IMR-90 (cell line): ENCODE data around the gene ZNF436. TPM values are rescaled to one million over a fixed set of nuclear protein-coding genes. Genes with fewer than 3 reads are reported as not detected.

Experiments
- ATAC-seq: fragments of 200-7000 bp; cut with Tn5 transposase; 2 replicates; pipeline ENCODE4 v1.9.1; 2020; ENCODE audit warnings: low read depth, mild to moderate bottlenecking, moderate library complexity
- BruUV-seq: library from RNA; stranded (reverse); fragments of 400-500 nt; replicated peaks from 2 replicates; lab custom pipeline; 2021; lab: Mats Ljungman, UMichigan
- CTCF ChIA-PET: fragments of 300-600 bp; formaldehyde crosslinking; extraction: SDS; loops from one replicate; lab custom pipeline; 2021; ENCODE audit warnings: antibody characterized with exemption; lab: Yijun Ruan, JAX
- POLR2A ChIA-PET: fragments of 300-600 bp; sonication (Branson Sonifier 250); formaldehyde crosslinking; loops from one replicate; lab custom pipeline; 2022; ENCODE audit warnings: antibody characterized with exemption; ENCODE audit not compliant: unreplicated experiment; lab: Charles Lee
- DNase-seq: peaks from one replicate; pipeline ENCODE4 v3.0.0; 2013
- H2AFZ ChIP-seq: replicated peaks from 2 replicates; pipeline ENCODE3; 2013; ENCODE audit warnings: low read length, mild to moderate bottlenecking; ENCODE audit not compliant: poor library complexity
- H2AK5ac ChIP-seq: 2 replicates; pipeline ENCODE4 v1.6.1; 2013; ENCODE audit warnings: low read depth, low read length, inconsistent platforms
- H2AK9ac ChIP-seq: replicated peaks from 2 replicates; pipeline ENCODE3; 2013; ENCODE audit warnings: mild to moderate bottlenecking, low read depth, low read length, moderate library complexity; ENCODE audit not compliant: poor library complexity
- H2BK120ac ChIP-seq: 2 replicates; pipeline ENCODE4 v1.6.1; 2013; ENCODE audit warnings: low read depth, low read length, inconsistent platforms
- H2BK15ac ChIP-seq: 3 replicates; pipeline ENCODE4 v1.6.1; 2013; ENCODE audit warnings: low read depth, low read length, inconsistent platforms
- H2BK20ac ChIP-seq: 2 replicates; pipeline ENCODE4 v1.6.1; 2013; ENCODE audit warnings: low read depth, mild to moderate bottlenecking, inconsistent platforms, low read length, moderate library complexity
- H2BK5ac ChIP-seq: 2 replicates; pipeline ENCODE4 v1.6.1; 2013; ENCODE audit warnings: mild to moderate bottlenecking, low read depth, low read length, inconsistent platforms; ENCODE audit not compliant: poor library complexity, severe bottlenecking
- H3K14ac ChIP-seq: replicated peaks from 2 replicates; pipeline ENCODE4 v1.6.1; 2013; ENCODE audit warnings: low read depth, low read length, inconsistent platforms
- H3K18ac ChIP-seq: 2 replicates; pipeline ENCODE4 v1.6.1; 2013; ENCODE audit warnings: low read depth, low read length, control low read depth
- H3K23ac ChIP-seq: 2 replicates; pipeline ENCODE4 v1.6.1; 2013; ENCODE audit warnings: low read depth, low read length, inconsistent platforms
- H3K27ac ChIP-seq: 2 replicates; pipeline ENCODE4 v1.5.1; 2013; ENCODE audit warnings: mild to moderate bottlenecking, control low read depth, low read length; ENCODE audit not compliant: insufficient read depth
- H3K27me3 ChIP-seq: 2 replicates; pipeline ENCODE4 v1.6.1; 2013; ENCODE audit warnings: low read length; ENCODE audit not compliant: control insufficient read depth, insufficient read depth
- H3K36me3 ChIP-seq: 2 replicates; pipeline ENCODE4 v1.6.1; 2013; ENCODE audit warnings: low read length, mixed read lengths; ENCODE audit not compliant: control insufficient read depth, insufficient read depth
- H3K4ac ChIP-seq: 2 replicates; pipeline ENCODE4 v1.6.1; 2013; ENCODE audit warnings: low read depth, low read length, inconsistent platforms
- H3K4me1 ChIP-seq: 2 replicates; pipeline ENCODE4 v1.6.1; 2013; ENCODE audit warnings: low read length, mixed read lengths; ENCODE audit not compliant: control insufficient read depth, insufficient read depth
- H3K4me2 ChIP-seq: 2 replicates; pipeline ENCODE4 v1.6.1; 2013; ENCODE audit warnings: low read depth, mild to moderate bottlenecking, control low read depth, low read length, moderate library complexity
- H3K4me3 ChIP-seq: 2 replicates; pipeline ENCODE4 v1.5.1; 2013; ENCODE audit warnings: low read depth, mild to moderate bottlenecking, control low read depth, low read length, moderate library complexity; ENCODE audit not compliant: insufficient read depth
- H3K56ac ChIP-seq: 2 replicates; pipeline ENCODE4 v1.6.1; 2013; ENCODE audit warnings: low read length, inconsistent platforms; ENCODE audit not compliant: insufficient read depth; ENCODE audit errors: extremely low read depth
- H3K79me1 ChIP-seq, 2 experiments: 2 replicates each; pipeline ENCODE4 v1.6.1; 2013; ENCODE audit warnings: low read length in 2 of 2, inconsistent platforms in 1 of 2, low read depth in 1 of 2
- H3K9ac ChIP-seq: 2 replicates; pipeline ENCODE4 v1.6.1; 2013; ENCODE audit warnings: low read depth, low read length, control low read depth
- H3K9me1 ChIP-seq: 2 replicates; pipeline ENCODE4 v1.6.1; 2013; ENCODE audit warnings: low read length, inconsistent platforms; ENCODE audit not compliant: insufficient read depth
- H3K9me3 ChIP-seq: 2 replicates; pipeline ENCODE4 v1.6.1; 2013; ENCODE audit warnings: low read length; ENCODE audit not compliant: control insufficient read depth, insufficient read depth
- H4K20me1 ChIP-seq: 2 replicates; pipeline ENCODE4 v1.6.1; 2013; ENCODE audit warnings: low read length, inconsistent platforms; ENCODE audit not compliant: insufficient read depth
- H4K5ac ChIP-seq: 2 replicates; pipeline ENCODE4 v1.6.1; 2013; ENCODE audit warnings: mild to moderate bottlenecking, low read depth, low read length, control low read depth
- H4K8ac ChIP-seq, 2 experiments: 2 replicates each; pipeline ENCODE4 v1.6.1; 2013; ENCODE audit warnings: low read depth in 2 of 2, low read length in 2 of 2, control low read depth in 1 of 2, inconsistent platforms in 1 of 2
- H4K91ac ChIP-seq: 2 replicates; pipeline ENCODE4 v1.6.1; 2013; ENCODE audit warnings: low read depth, low read length, inconsistent platforms; ENCODE audit not compliant: insufficient read depth
- BHLHE40 ChIP-seq: fragments of 150-350 bp; IDR thresholded peaks from 2 replicates; pipeline ENCODE4 v1.6.1; 2016; ENCODE audit warnings: mild to moderate bottlenecking, low read depth, low read length
- CEBPB ChIP-seq: IDR thresholded peaks from 2 replicates; pipeline ENCODE4 v1.6.1; 2012; ENCODE audit warnings: low read depth, low read length, improper control_type of control experiment
- CHD1 ChIP-seq: IDR thresholded peaks from 2 replicates; pipeline ENCODE4 v1.6.1; 2012; ENCODE audit warnings: low read depth, low read length, improper control_type of control experiment
- ELK1 ChIP-seq: fragments of 150-350 bp; IDR thresholded peaks from 2 replicates; pipeline ENCODE4 v1.6.1; 2016; ENCODE audit warnings: low read depth, mild to moderate bottlenecking, low read length, moderate library complexity, borderline replicate concordance
- FOS ChIP-seq: fragments of 150-350 bp; IDR thresholded peaks from 2 replicates; pipeline ENCODE4 v1.6.1; 2016; ENCODE audit warnings: low read depth, low read length
- MAFK ChIP-seq: IDR thresholded peaks from 2 replicates; pipeline ENCODE4 v1.6.1; 2012; ENCODE audit warnings: low read depth, low read length, improper control_type of control experiment
- MAZ ChIP-seq: IDR thresholded peaks from 2 replicates; pipeline ENCODE4 v1.6.1; 2012; ENCODE audit warnings: low read depth, mild to moderate bottlenecking, low read length, improper control_type of control experiment, moderate library complexity, borderline replicate concordance
- MXI1 ChIP-seq: IDR thresholded peaks from 2 replicates; pipeline ENCODE4 v1.6.1; 2012; ENCODE audit warnings: low read depth, mild to moderate bottlenecking, low read length, moderate library complexity, borderline replicate concordance
- POLR2A ChIP-seq: IDR thresholded peaks from 2 replicates; pipeline ENCODE4 v1.6.1; 2012; ENCODE audit warnings: mild to moderate bottlenecking, low read depth, low read length
- RAD21 ChIP-seq: IDR thresholded peaks from 2 replicates; pipeline ENCODE4 v1.6.1; 2012; ENCODE audit warnings: low read length, improper control_type of control experiment
- RCOR1 ChIP-seq: IDR thresholded peaks from 2 replicates; pipeline ENCODE4 v1.6.1; 2012; ENCODE audit warnings: mild to moderate bottlenecking, low read length, improper control_type of control experiment; ENCODE audit not compliant: insufficient replicate concordance
- RFX5 ChIP-seq: IDR thresholded peaks from 2 replicates; pipeline ENCODE4 v1.8.0; 2012; ENCODE audit warnings: low read depth, mild to moderate bottlenecking, low read length, moderate library complexity
- SMC3 ChIP-seq: fragments of 150-350 bp; IDR thresholded peaks from 2 replicates; pipeline ENCODE4 v1.6.1; 2016; ENCODE audit warnings: low read depth, mild to moderate bottlenecking, antibody characterized with exemption, low read length, moderate library complexity
- USF2 ChIP-seq: fragments of 150-350 bp; IDR thresholded peaks from 2 replicates; pipeline ENCODE4 v1.6.1; 2017; ENCODE audit warnings: mild to moderate bottlenecking, antibody characterized with exemption, low read length, low read depth
- WGBS, 2 experiments: methylation state at CpG; one replicate each; pipeline versions ENCODE4 v1.1.5 to v1.1.7; 2013; ENCODE audit warnings: missing lambda C conversion rate in 2 of 2; ENCODE audit not compliant: insufficient read length in 1 of 2; ENCODE audit errors: extremely low coverage in 2 of 2; 5-methylcytosine and 5-hydroxymethylcytosine counted together
- dilution Hi-C: fragments of 300-500 bp; cut with HindIII; formaldehyde crosslinking; loops from one replicate; pipeline ENCODE4 v1.14.3; 2018; ENCODE audit warnings: low sequenced_read_pairs; ENCODE audit not compliant: unreplicated experiment
- in situ Hi-C: fragments of 300-500 bp; cut with MboI; formaldehyde crosslinking; loops from 3 replicates; pipeline ENCODE4 v1.14.3; 2019; ENCODE audit warnings: low sequenced_read_pairs, inconsistent platforms, mixed read lengths
- intact Hi-C: fragments of 100-400 bp; cut with micrococcal nuclease; formaldehyde crosslinking; loops from 2 replicates; pipeline ENCODE4 v1.10.0; 2022
- polyA plus RNA-seq, 3 experiments: library from polyadenylated mRNA; depleted of rRNA; stranded (reverse); fragments of >200 nt; gene quantifications; 2 replicates each; pipeline ENCODE4 v1.2.3, GENCODE V29; 2012; ENCODE audit warnings: low replicate concordance in 1 of 3
- total RNA-seq: library from RNA; depleted of rRNA; stranded (reverse); fragments of >200 nt; gene quantifications from 2 replicates; pipeline ENCODE4 v1.2.3, GENCODE V29; 2012
- TF ChIP-seq, protein P1 (sequence below): conservative IDR thresholded peaks from 2 replicates; pipeline ENCODE4 v1.5.1; 2012; ENCODE audit warnings: mild to moderate bottlenecking, low read depth, low read length, improper control_type of control experiment

ZNF436 gene
- total and polyA plus RNA-seq, 2 of the 4 experiments (the other 2 are of a cell fraction), result 5.3 to 14.3 TPM

DNA sequence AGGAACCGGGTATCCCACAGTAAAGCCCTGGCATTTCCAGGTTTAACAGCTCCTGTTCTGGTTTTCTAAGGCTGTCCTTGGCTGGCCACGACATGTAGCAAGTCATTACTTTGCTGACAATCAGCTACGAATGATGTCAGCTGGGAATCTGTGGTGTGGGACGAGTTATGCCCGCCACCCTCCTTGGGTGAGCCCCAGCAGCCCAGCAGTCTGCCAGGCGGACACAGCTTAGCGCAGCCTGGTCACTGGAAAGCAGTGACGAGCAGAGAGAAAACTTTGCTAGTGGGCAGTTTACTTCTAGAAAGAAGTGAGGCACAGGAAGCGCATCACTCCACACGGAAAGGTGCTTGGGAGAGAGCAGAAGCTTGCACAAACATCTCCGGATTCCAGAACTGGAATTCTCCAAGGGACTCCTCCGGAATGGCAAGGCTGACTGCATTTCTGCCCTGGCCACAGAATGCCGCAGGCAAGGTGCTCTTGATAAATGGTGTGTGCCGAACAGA is 15.5 kb upstream of the ZNF436 start:
- Histone ChIP-seq H3K23ac (peak overlapping the region; percentile 12; the same call in 1 of the 2 replicates), H3K4me1 (peaks cover 6% of the 10 kb centered on the region), H2BK5ac (peak overlapping the region; percentile 63), H2BK120ac (peak overlapping the region; percentile 25; the same call in 1 of the 2 replicates), H3K9me3 (0 out of 2 replicates have a peak, but pooled peaks cover 4% of the 10 kb centered on the region), H2AK9ac (peak overlapping the region; percentile 86), H3K4ac (peak overlapping the region; percentile 33; the same call in 1 of the 2 replicates), H4K5ac (no peak overlapping the region; the same call in 1 of the 2 replicates), H3K9me1 (peaks cover 17% of the 10 kb centered on the region), H2AK5ac (peak overlapping the region; percentile 17), H3K18ac (peak overlapping the region; percentile 33; the same call in 1 of the 2 replicates), H2BK20ac (peak overlapping the region; percentile 48; the same call in 1 of the 2 replicates), H4K20me1 (no peaks in the 10 kb centered on the region), H3K27ac (peak overlapping the region; percentile 20; the same call in 1 of the 2 replicates), H3K9ac (peak overlapping the region; percentile 4; the same call in 1 of the 2 replicates), H2AFZ (peak overlapping the region; percentile 85), H3K14ac (peak overlapping the region; percentile 51), H3K27me3 (no peaks in the 10 kb centered on the region), H4K91ac (no peak overlapping the region; the same call in 1 of the 2 replicates), H3K79me1 (no peaks in the 10 kb centered on the region), H4K8ac (peak overlapping the region in 1 of 2 experiments; percentile 37; a peak in 1 of 4 replicates), H3K56ac (no peak overlapping the region), H2BK15ac (no peak overlapping the region), H3K4me2 (no peak overlapping the region), H3K4me3 (no peak overlapping the region), H3K36me3 (peaks cover 2% of the 10 kb centered on the region; the same call in 1 of the 2 replicates)
- no TSS peak for BruUV-seq
- dilution Hi-C loops (no loop called here), intact Hi-C loops (no loop called here), in situ Hi-C loops (no loop called here)
- ChIA-PET POLR2A (interaction anchor here (1.1 kb wide), 1 partner anchor 41 kb away, joined by 3 read pairs; the partner anchor contains the start of gene HNRNPR), CTCF (interaction anchor here (0.9 kb wide), 1 partner anchor 9 kb away, joined by 3 read pairs; no protein-coding TSS in a partner anchor)
- DNase-seq, result peak; percentile 38
- WGBS, 2 experiments, result 68% methylated on average over 10 of the region's 14 CpGs; no CpG with 5 or more reads in 1 of the 2 experiments
- ATAC-seq, result peak; percentile 30
- TF ChIP-seq RCOR1, result no peak
- no peak for TF ChIP-seq ELK1
- TF ChIP-seq RFX5, result no peak
- TF ChIP-seq CEBPB, result no peak
- TF ChIP-seq CHD1, result no peak
- no peak for TF ChIP-seq SMC3
- no peak for TF ChIP-seq MAZ
- TF ChIP-seq MXI1, result no peak
- TF ChIP-seq FOS, result no peak; the same call in 1 of the 2 replicates
- TF ChIP-seq, protein P1, sequence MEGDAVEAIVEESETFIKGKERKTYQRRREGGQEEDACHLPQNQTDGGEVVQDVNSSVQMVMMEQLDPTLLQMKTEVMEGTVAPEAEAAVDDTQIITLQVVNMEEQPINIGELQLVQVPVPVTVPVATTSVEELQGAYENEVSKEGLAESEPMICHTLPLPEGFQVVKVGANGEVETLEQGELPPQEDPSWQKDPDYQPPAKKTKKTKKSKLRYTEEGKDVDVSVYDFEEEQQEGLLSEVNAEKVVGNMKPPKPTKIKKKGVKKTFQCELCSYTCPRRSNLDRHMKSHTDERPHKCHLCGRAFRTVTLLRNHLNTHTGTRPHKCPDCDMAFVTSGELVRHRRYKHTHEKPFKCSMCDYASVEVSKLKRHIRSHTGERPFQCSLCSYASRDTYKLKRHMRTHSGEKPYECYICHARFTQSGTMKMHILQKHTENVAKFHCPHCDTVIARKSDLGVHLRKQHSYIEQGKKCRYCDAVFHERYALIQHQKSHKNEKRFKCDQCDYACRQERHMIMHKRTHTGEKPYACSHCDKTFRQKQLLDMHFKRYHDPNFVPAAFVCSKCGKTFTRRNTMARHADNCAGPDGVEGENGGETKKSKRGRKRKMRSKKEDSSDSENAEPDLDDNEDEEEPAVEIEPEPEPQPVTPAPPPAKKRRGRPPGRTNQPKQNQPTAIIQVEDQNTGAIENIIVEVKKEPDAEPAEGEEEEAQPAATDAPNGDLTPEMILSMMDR, result no peak
- TF ChIP-seq MAFK, result no peak
- no peak for TF ChIP-seq RAD21
- no peak for TF ChIP-seq POLR2A
- TF ChIP-seq USF2, result no peak
- no peak for TF ChIP-seq BHLHE40
